NCI-H345 treated with DMSO at 0.1 percent for 48 hours (cell line): ENCODE measurements around the gene WDR89.
"Not testable (repeated sequence)": the region's sequence is repeated elsewhere in the genome, so short reads cannot be mapped to it uniquely, and the experiment has no call there.

Source experiments
- DNase-seq: peaks from one replicate; lab custom pipeline; 2025; ENCODE audit not compliant: unreplicated experiment; lab: John Stamatoyannopoulos, UW

WDR89 gene, protein sequence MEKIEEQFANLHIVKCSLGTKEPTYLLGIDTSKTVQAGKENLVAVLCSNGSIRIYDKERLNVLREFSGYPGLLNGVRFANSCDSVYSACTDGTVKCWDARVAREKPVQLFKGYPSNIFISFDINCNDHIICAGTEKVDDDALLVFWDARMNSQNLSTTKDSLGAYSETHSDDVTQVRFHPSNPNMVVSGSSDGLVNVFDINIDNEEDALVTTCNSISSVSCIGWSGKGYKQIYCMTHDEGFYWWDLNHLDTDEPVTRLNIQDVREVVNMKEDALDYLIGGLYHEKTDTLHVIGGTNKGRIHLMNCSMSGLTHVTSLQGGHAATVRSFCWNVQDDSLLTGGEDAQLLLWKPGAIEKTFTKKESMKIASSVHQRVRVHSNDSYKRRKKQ

DNA sequence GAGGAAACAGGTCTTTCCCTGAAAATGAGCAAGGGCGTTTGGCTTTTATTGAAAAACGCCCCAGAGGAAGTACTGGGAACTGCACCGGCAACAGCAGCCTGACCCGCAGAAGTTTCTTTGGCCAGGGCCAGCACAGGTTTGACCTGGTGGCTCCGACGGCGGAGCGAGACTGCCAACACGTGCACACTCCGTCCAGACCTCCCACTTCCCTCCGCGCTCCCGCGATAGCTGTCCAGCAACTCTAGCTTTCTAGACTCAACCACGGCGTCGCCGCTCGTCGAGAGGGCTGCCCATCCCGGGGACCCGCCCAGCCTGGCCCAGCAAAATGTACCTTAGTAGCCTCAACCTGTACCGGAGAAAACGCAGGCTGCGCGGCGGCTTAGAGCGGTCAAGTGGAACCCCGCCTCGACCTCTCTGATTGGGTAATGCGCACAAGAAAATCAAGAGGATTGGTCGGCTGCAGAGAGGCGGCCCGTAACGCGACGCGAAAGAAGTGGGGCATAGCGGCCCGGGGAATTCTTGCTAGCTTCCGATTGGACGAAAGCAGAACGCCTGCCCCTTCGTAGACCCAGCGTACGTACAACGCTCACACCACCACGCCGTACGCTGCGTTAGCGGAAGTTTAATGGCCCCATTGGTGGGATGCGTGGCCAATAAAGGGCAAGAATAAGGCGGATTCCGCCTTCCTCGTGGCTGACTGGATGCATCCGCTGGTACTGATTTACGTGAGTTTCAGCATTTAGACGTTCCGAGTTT is at the start of gene WDR89:
Gene WDR89 (minus strand): TSS at position 399 of the 756 bp plus-strand sequence. CDS start 41,929 bp downstream, outside the sequence.
- DNase-seq = peak; percentile 99

DNA sequence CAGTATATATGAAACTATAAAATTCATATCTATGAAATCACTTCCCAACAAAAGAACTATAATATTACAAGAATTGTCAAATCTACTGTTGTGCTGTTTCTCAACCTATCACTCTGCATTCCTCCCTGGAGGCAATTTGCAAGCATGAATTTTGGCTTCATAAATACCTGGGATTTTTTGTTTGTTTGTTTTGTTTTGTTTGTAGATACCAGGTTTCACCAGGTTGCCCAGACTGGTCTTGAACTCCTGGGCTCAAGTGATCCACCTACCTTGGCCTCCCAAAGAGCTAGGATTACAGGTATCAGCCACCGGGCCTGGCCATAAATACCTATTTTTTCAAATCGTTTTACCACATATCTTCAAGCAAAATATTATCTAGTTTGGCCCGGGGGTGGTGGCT is 47.5 kb upstream of the WDR89 start:
- no peak for DNase-seq

DNA sequence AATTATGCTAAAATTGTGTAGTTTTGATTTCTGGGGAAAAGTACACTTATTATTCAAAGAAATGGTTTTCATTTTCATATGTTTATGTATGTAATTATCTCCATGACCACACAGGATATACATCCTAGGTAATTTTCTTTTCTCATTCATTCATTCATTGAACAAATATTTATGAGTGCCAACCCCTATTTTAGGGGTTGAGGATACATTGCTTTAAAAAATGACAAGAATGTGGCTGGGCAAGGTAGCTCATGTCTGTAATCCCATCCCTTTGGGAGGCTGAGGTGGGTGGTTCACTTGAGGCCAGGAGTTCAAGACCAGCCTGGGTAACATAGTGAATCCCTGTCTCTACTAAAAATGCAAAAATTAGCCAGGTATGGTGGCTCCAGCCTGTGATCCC is 45.3 kb upstream of the WDR89 start:
- DNase-seq = no peak

DNA sequence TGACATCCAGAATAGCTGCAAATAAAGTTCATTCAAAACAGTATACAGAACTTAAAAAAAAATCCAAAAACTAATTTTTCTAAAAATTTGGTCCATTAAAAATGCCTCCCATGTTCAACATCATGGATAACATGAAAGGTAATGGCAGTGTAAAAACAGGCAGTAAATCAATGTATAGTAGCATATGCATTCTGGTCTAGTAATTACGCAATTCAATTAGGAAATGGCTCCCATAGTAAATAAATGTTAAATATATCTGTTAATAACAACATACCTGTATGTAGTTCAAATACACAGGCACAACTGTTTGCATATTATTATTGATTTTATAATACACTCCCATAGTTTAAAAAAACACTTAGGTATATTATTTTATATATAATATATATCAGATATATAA is 43.7 kb upstream of the WDR89 start:
- no peak for DNase-seq

DNA sequence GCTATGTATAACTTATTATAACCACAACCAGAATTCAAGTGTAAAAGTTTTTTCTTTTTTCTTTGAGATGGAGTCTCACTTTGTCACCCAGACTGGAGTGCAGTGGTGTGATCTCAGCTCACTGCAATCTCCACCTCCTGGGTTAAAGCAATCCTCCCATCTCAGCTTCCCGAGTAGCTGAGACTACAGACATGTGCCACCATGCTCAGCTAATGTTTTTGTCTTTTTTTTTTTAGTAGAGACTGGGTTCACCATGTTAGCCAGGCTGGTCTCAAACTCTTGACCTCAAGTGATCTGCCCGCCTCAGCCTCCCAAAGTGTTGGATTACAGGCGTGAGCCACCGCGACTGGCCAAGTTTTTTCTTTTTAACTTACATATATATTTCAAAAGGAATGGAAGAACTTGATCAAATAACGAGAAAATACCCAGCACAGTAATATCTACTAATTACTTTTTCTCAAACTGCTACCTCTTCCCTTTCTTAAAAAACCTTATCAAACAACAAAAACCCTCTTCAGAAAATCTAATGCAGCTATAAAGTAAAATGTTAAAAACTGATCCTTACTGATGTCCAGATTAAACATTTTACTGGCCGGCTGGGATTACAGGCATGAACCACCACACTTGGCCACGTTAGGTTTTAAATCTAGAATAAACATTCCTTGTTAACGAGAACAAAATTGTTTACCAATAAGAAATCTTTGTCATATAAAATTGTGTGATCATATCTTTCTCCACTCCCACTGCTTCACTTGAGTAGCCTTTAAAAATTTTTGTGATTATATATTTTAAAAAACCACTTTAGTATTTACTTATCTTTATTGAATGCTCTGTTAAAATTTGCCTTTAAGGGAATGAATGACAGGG is 41.3 kb upstream of the WDR89 start:
- DNase-seq = no peak

DNA sequence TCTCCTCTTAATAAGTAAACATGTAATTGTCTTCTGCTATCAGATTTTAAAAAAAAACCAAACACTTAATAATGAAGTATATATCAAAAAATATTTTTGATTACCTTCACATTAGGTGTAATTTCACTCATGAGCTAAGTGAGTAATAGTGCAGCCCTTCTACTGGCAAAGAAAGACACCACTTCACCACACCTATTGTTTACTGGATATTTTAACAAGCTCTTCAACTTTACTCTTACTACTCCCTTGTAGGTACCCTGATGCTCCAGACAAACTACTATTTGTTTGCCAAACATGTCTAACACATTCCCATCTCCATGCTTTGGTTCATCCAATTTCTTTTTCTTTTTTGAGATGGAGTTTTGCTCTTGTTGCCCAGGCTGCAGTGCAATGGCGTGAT is 36.9 kb upstream of the WDR89 start:
- DNase-seq = no peak

DNA sequence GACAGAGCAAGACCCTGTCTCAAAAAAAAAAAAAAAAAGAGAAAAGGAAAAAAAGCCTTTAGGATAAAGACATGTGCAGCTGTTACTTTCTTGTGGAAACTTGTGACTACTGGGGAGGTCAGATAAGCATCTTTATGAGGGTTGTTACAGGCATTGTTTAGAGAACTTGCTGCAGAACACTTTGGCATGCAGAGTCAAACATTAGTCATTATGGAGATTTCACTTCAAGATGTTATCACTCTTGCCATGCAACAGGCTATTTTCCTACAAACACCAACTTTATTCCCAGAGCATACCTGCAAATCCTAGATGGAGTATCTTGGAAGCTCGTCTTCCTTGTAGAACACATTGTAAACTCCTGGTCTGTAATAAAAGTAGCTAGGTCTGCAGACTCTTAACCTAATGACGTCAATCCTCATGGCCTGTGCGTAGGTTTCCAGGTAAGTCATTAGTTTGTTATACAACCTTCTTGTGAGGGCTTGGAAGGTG is 36.3 kb upstream of the WDR89 start:
- DNase-seq = no peak

DNA sequence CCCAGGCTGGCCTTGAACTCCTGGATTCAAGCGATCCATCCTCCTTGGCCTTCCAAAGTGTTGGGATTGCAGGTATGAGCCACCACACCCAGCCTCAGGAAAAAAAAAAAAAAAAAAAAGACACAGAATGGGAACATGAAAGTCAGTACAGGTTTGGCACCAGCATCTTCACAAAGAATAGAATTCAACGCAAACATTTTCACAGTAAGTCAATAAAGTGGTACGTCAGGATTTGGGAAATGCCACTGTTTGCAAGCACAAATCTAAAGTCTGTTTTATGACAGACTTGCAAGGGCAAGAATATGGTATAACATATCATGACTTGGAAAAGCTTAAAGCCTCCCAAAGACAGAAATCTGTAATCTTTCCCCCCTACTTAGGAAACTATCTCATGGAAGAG is 34.9 kb upstream of the WDR89 start:
- no peak for DNase-seq

DNA sequence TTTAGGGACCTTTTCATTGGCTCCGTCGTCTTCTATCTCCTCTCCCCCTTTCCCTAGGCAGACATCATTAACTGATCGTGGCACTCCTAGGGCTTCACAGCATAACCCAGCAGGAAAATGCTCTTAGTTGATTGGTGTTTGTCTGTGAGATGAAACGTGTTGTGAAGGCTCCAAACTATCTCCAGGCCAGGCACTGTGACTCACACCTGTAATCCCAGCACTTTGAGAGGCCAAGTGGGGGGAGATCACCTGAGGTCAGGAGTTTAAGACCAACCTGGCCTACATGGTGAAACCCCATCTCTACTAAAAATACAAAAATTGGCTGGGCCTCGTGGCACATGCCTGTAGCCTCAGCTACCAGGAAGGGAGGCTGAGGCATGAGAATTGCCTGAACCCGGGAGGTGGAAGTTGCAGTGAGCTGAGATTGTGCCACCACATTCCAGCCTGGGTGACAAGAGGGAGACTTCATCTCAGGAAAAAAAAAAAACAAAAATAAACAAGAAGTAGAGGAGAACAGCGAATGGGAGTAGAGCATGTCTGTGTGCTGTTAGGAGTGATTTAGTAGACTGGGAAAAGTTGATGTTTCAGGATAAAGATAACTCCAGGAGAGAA is 32.3 kb upstream of the WDR89 start:
- DNase-seq = no peak

DNA sequence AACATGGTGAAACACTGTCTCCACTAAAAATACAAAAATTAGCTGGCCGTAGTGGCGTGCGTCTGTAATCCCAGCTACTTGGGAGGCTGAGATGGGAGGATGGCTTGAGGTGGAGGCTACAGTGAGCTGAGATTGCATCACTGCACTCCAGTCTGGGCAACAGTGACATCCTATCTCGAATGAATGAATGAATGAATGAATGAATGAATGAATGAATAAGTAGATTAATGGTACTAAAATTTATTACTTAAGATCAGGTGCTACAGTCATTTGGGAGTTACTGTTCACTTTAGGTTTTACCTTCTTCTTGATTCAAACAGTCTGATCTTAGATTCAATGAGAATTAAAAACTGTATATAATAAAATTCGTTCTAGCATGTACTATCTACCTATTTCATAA is 31.6 kb upstream of the WDR89 start:
- no peak for DNase-seq

DNA sequence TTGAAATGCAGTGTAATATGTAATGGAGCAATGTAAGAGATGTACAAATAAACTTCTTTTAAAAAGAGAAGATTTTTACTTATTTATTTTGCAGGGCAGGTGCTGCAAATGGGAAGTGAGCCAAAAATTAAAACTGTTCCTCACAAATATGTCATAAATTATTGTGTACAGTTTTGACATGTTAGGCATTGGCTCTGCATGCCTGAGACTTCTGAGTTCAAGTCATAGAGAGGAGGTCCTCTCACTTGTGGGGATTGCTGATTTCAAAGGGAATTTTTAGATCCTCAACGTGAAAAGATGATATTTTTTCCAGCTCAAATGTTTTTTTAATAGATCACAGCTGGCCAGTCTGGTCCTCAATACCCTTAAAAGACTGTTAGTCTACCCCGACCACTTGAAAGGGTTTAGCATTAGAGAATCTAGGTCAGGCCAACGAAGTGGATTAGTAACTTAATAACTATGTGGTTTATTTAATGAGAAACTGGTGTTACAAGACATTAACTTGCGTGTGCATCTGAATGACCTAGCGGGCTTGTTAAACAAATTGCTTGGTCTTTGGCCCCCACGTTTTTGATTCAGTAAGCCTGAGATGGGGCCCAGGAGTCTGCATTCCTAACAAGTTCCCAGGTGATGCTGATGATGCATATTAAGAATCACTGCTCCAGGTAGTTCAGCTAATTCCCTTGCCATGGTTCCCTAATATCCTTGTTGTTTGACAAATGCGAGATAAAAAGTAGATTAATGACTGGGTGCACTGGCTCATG is 30.9 kb upstream of the WDR89 start:
- DNase-seq = no peak

DNA sequence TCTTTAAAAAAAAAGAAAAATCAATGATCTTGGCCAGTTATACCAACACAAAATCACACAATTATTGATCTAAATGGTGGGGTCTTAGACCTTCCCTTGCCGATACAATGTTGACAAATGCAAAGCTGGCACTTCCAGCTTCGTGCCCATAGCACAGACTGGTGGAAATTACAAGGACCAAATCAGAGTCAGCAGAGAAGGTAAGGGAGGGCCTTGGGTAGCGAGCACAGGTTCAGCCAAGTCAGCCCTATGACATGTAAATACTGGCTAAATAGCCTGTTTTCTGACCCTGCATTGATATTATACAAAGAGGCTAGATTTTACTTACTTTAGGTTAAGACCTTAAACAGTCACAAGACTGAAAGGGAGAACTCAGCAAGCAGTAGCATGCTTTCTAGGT is 30.3 kb upstream of the WDR89 start:
- no peak for DNase-seq

DNA sequence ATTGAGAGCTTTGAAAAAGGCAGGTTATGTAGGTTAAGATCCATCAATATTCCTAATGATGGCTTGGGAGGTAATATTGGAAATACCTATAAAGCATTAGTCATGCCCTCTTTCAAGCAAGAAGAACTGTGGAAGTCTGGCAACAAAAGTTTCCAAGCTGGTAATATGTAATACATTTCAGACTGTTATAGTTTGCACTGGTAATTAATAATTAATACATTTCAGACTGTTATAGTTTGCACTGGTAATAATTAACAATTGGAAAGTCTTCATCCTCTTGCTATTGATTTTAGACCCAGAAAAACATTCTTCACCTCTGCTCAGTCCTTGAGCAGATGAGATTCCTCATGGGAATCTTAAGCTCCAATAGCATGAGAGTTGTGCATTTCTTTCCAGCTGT is 29.0 kb upstream of the WDR89 start:
- DNase-seq = no peak

DNA sequence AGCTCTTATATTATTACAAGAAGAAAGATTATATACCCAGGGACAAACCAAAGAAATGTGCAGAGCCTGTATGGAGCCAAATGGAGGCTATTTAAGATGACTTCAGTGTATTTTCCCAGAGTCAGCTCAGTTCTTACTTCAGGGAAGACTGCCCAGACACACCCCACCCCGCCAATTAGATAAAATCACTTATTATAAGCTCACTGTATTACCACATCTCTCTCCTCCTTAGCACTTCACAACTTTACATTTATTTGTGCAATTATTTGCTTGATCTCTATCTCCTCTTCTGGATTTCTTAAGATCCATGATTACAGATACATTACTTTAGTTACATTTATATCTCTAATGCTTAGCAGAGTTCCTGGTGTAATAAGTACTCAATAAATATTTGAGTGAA is 24.7 kb upstream of the WDR89 start:
- DNase-seq = no peak

DNA sequence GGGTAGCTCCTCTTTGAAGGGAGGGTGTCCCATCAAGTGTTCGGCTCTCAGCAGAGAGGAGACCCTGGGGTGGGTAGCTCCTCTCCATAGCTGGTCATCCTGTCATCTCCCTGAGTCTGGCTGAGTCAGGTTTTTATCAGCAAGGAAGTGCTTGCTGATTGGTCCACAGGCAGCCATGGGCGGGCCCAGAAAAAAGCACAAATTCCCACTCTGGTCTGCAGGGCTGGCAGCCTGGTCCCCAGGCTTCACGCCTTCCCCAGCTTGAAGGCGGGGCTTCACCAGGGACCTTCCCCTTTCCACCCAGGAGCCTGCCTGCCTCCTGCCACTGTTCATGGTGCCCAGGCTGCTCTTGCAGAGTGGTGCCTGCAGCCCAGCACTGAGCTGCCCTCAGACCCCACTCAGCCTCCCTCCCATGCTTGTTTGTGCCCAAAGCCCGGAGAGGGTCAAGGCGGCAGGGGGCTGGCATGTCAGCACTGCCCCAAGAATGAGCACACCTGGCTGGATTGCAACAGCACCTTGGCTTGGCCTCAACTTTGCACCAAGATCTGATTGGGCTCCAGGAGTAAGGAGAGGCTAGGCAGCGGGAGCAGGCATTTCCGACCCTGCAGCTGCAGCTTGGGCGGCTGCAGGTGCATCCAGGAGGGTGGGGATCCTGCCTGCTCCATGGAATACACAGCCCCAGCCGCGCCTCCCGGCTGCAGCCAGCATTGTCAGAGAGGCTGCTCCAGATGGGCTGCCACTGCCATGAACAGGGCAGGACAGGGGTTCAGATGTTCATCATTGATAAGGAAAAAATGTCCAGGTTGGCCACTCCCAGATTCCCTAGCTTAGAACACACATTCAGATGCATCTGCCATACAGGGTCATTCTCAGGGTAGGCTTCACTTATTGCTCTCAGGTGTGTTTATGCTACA is 22.0 kb upstream of the WDR89 start:
- DNase-seq = no peak

DNA sequence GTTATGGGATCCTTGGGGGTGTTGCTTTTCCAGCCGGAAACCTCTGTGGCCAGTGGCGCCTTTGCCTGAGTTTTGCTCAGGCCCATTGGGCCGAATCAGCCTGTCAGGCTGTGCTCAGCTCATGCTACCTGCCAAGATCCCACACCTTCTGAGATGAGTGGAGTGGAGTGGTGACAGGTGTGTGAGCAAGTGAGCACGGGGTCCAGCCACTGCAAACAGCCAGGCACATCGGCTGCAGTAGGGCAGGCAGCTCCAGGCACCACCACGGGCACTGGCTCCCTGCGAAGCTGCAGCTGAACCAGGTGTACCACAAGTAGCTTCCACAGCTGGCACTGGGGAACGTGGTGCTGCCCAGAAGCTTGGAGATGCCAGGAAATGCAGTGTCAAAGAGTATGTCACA is 21.1 kb upstream of the WDR89 start:
- DNase-seq = no peak

DNA sequence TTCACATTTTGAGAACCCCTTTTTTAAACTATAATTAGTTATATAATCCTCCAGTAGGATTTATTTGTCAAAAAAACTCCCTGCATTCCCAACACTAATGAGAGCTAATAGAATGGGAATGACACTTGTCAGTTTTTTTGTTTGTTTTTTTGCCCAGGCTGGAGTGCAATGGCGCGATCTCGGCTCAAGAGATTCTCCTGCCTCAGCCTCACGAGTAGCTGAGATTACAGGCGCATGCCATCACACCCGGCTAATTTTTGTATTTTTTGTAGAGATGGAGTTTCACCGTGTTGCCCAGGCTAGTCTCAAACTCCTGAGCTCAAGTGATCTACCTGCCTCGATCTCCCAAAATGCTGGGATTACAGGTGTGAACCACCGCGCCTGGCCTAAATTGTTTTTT is 20.2 kb upstream of the WDR89 start:
- DNase-seq = not testable (repeated sequence)

DNA sequence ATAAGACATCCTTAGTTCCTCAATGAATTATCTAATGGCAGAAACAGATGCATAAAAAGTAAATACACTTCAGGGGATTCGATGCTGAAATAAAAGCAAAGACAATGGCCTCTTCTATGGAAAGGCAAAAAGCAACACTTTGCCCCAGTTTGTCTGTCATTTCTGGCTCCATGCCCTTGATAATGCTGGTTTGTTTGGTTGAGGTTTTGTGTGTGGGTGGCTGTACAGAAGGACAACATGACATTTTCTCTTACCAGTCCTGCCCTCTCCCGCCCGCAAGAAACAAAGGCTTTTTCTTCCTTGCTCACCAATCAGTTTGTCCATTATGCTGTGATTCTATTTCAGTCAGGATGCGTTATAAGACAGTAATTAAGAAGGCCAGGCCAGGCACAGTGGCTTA is 18.1 kb upstream of the WDR89 start:
- DNase-seq = no peak

DNA sequence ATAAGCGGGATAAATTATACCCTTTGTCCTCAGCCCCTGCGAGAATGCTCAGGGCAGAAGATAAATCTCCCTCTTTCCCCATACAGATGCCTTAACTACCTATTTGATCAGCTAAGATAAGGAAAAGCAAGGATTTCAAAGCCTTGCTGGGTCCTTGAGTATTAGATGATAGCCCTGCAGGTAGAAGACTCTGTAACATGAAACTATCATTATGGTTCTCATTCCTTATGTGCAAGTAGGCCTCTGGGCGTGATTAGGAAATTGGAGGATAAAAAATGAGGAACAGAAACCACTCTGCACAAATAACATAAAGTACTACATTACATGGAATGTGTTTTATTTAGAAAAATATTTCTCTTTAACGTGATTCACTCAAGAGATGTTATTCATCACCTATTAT is 14.5 kb upstream of the WDR89 start:
- no peak for DNase-seq
